Measurements from ENCODE around the gene GPR75. TPM values are rescaled to one million over a fixed set of nuclear protein-coding genes. Genes with fewer than 3 reads are reported as not detected.

GPR75 gene
- total and polyA plus RNA-seq, 2 of the 13 experiments (the other 11 are each of a cell fraction or from before 2014, with no cell fraction given) = 3.3 to 4.1 TPM

DNA sequence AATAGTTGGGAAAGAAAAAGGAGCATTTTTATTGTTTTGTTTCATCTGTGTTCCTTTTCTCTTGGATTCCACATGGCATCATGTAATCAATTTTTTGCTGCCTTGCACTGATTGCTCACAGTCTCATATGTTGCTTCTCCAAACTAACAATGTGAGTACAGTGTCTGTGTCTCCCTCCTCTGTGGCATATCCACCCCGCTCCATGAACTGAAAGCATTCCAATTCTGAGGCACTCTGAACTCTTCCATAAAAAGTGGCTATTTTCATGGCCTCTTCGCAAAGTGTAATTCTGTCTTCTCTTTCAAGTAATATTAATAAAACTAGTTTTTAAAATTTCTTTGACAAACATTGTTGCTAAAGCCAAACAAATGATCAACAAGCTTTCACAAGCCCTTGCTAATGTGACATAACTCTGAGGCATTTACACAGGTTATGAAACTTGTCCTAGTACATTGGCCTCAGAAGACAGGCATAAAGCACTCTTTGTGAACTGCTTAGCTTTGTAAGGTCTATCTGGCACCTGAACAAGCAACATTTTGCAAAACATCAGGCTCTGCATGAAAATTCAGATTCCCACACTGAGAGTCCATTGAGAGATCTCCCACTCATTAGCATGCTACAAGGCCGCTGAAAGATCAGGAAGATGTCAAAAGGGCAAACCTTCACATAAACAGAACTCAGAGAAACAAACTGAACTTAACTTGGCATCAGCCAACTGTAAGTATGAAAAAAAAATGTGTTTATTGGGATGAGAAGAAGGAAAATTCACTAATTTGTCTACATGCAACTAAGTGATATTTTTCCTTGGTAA is 33.0 kb downstream of the GPR75 start (continued):
- peak; percentile 48; the same call in 1 of the 2 replicates for TF ChIP-seq SMC3 (IDR thresholded peaks at IDR 0.05; ENCODE audit: low read length)
- TF ChIP-seq ZNF430 (CRISPR knock-in tag; IDR thresholded peaks at IDR 0.05) = 0 out of 2 replicates have a peak, but pooled peaks have one; percentile 78
- no peak for TF ChIP-seq ZKSCAN5 (CRISPR knock-in tag; IDR thresholded peaks at IDR 0.05)
- no peak for TF ChIP-seq ZNF776 (CRISPR knock-in tag; IDR thresholded peaks at IDR 0.05)
- TF ChIP-seq, protein P1, sequence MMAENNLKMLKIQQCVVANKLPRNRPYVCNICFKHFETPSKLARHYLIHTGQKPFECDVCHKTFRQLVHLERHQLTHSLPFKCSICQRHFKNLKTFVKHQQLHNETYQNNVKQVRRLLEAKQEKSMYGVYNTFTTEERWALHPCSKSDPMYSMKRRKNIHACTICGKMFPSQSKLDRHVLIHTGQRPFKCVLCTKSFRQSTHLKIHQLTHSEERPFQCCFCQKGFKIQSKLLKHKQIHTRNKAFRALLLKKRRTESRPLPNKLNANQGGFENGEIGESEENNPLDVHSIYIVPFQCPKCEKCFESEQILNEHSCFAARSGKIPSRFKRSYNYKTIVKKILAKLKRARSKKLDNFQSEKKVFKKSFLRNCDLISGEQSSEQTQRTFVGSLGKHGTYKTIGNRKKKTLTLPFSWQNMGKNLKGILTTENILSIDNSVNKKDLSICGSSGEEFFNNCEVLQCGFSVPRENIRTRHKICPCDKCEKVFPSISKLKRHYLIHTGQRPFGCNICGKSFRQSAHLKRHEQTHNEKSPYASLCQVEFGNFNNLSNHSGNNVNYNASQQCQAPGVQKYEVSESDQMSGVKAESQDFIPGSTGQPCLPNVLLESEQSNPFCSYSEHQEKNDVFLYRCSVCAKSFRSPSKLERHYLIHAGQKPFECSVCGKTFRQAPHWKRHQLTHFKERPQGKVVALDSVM (CRISPR knock-in tag; IDR thresholded peaks at IDR 0.05) = no peak
- peak; percentile 86 for TF ChIP-seq FOXA1 (IDR thresholded peaks at IDR 0.05)
- peak; percentile 98 for TF ChIP-seq FOXA1 (CRISPR knock-in tag; IDR thresholded peaks at IDR 0.05)
- TF ChIP-seq YY1 (IDR thresholded peaks at IDR 0.05; ENCODE audit: insufficient read depth, insufficient replicate concordance, low read depth, low read length) = peak; percentile 25
- peak; percentile 92 for TF ChIP-seq ZNF317 (CRISPR knock-in tag; IDR thresholded peaks at IDR 0.05)
- no peak for TF ChIP-seq TGIF2 (CRISPR knock-in tag; IDR thresholded peaks at IDR 0.05)
- no peak for TF ChIP-seq ZNF451 (CRISPR knock-in tag; IDR thresholded peaks at IDR 0.05)
- TF ChIP-seq GZF1 (CRISPR knock-in tag; IDR thresholded peaks at IDR 0.05) = no peak
- TF ChIP-seq ZNF598 (CRISPR knock-in tag; IDR thresholded peaks at IDR 0.05; ENCODE audit: borderline replicate concordance) = no peak
- peak; percentile 100 for TF ChIP-seq NCOA2 (CRISPR knock-in tag; IDR thresholded peaks at IDR 0.05)
- TF ChIP-seq HOXA7 (CRISPR knock-in tag; IDR thresholded peaks at IDR 0.05) = no peak
- TF ChIP-seq ZNF234 (CRISPR knock-in tag; conservative IDR thresholded peaks at IDR 0.05) = 0 out of 2 replicates have a peak, but pooled peaks have one; percentile 26
- no peak; the same call in 1 of the 2 replicates for TF ChIP-seq ZNF232 (CRISPR knock-in tag; IDR thresholded peaks at IDR 0.05; ENCODE audit: borderline replicate concordance)
- TF ChIP-seq, protein P2, sequence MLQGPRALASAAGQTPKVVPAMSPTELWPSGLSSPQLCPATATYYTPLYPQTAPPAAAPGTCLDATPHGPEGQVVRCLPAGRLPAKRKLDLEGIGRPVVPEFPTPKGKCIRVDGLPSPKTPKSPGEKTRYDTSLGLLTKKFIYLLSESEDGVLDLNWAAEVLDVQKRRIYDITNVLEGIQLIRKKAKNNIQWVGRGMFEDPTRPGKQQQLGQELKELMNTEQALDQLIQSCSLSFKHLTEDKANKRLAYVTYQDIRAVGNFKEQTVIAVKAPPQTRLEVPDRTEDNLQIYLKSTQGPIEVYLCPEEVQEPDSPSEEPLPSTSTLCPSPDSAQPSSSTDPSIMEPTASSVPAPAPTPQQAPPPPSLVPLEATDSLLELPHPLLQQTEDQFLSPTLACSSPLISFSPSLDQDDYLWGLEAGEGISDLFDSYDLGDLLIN (CRISPR knock-in tag; IDR thresholded peaks at IDR 0.05; ENCODE audit: borderline replicate concordance) = no peak
- no peak for TF ChIP-seq ZNF432 (CRISPR knock-in tag; IDR thresholded peaks at IDR 0.05; ENCODE audit: borderline replicate concordance)
- TF ChIP-seq, protein P3, sequence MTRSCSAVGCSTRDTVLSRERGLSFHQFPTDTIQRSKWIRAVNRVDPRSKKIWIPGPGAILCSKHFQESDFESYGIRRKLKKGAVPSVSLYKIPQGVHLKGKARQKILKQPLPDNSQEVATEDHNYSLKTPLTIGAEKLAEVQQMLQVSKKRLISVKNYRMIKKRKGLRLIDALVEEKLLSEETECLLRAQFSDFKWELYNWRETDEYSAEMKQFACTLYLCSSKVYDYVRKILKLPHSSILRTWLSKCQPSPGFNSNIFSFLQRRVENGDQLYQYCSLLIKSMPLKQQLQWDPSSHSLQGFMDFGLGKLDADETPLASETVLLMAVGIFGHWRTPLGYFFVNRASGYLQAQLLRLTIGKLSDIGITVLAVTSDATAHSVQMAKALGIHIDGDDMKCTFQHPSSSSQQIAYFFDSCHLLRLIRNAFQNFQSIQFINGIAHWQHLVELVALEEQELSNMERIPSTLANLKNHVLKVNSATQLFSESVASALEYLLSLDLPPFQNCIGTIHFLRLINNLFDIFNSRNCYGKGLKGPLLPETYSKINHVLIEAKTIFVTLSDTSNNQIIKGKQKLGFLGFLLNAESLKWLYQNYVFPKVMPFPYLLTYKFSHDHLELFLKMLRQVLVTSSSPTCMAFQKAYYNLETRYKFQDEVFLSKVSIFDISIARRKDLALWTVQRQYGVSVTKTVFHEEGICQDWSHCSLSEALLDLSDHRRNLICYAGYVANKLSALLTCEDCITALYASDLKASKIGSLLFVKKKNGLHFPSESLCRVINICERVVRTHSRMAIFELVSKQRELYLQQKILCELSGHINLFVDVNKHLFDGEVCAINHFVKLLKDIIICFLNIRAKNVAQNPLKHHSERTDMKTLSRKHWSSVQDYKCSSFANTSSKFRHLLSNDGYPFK (CRISPR knock-in tag; IDR thresholded peaks at IDR 0.05; ENCODE audit: borderline replicate concordance) = no peak
- peak; percentile 83 for TF ChIP-seq BHLHE40 (IDR thresholded peaks at IDR 0.05; ENCODE audit: low read length)
- TF ChIP-seq ZNF703 (CRISPR knock-in tag; IDR thresholded peaks at IDR 0.05; ENCODE audit: borderline replicate concordance) = no peak; the same call in 1 of the 2 replicates
